Measurements from ENCODE around the gene SST.

GRCh38 chr3:187619461-187619860 is 50.7 kb downstream of the SST start:
- TF ChIP-seq GLIS3 (CRISPR knock-in tag; IDR thresholded peaks at IDR 0.05), result no peak
- TF ChIP-seq ZC3H10 (CRISPR knock-in tag; IDR thresholded peaks at IDR 0.05), result no peak
- no peak for TF ChIP-seq PATZ1 (CRISPR knock-in tag; IDR thresholded peaks at IDR 0.05; ENCODE audit: borderline replicate concordance)
- no peak for TF ChIP-seq TCF4 (CRISPR knock-in tag; IDR thresholded peaks at IDR 0.05; ENCODE audit: borderline replicate concordance)
- no peak for TF ChIP-seq CSDC2 (CRISPR knock-in tag; IDR thresholded peaks at IDR 0.05)
- TF ChIP-seq BACH2 (CRISPR knock-in tag; IDR thresholded peaks at IDR 0.05; ENCODE audit: borderline replicate concordance), result no peak
